Ishikawa (cell line): ENCODE results near the gene UBXN4.

Source experiments
- CEBPB ChIP-seq: IDR thresholded peaks from 2 replicates; pipeline ENCODE4 v1.6.1; 2012
- CREB1 ChIP-seq: IDR thresholded peaks from 2 replicates; pipeline ENCODE4 v1.6.1; 2012; ENCODE audit warnings: low read depth
- EGR1 ChIP-seq: IDR thresholded peaks from 2 replicates; pipeline ENCODE4 v1.6.1; 2012
- EP300 ChIP-seq: IDR thresholded peaks from 2 replicates; pipeline ENCODE4 v1.6.1; 2012; ENCODE audit warnings: borderline replicate concordance
- FOXM1 ChIP-seq: IDR thresholded peaks from 2 replicates; pipeline ENCODE4 v1.6.1; 2012; ENCODE audit warnings: low read depth, borderline replicate concordance
- NFIC ChIP-seq: IDR thresholded peaks from 2 replicates; pipeline ENCODE4 v1.6.1; 2012
- RAD21 ChIP-seq: IDR thresholded peaks from 2 replicates; pipeline ENCODE4 v1.6.1; 2012; ENCODE audit warnings: low read depth
- TAF1 ChIP-seq: IDR thresholded peaks from 2 replicates; pipeline ENCODE4 v1.6.1; 2012; ENCODE audit warnings: low read depth, mild to moderate bottlenecking
- TCF12 ChIP-seq: IDR thresholded peaks from 2 replicates; pipeline ENCODE4 v1.6.1; 2012; ENCODE audit warnings: low read depth
- TEAD4 ChIP-seq: IDR thresholded peaks from 2 replicates; pipeline ENCODE4 v1.6.1; 2012
- YY1 ChIP-seq: IDR thresholded peaks from 2 replicates; pipeline ENCODE4 v1.6.1; 2012; ENCODE audit warnings: low read depth
- ZBTB7A ChIP-seq: IDR thresholded peaks from 2 replicates; pipeline ENCODE4 v1.6.1; 2012; ENCODE audit warnings: low read depth
- TF ChIP-seq, protein P1 (sequence below): IDR thresholded peaks from 2 replicates; pipeline ENCODE4 v1.6.1; 2012
- TF ChIP-seq, protein P2 (sequence below): IDR thresholded peaks from 2 replicates; pipeline ENCODE4 v1.6.1; 2012
- TF ChIP-seq, protein P3 (sequence below): IDR thresholded peaks from 2 replicates; pipeline ENCODE4 v1.6.1; 2012; ENCODE audit warnings: low read depth, mild to moderate bottlenecking

The UBXN4 gene

DNA sequence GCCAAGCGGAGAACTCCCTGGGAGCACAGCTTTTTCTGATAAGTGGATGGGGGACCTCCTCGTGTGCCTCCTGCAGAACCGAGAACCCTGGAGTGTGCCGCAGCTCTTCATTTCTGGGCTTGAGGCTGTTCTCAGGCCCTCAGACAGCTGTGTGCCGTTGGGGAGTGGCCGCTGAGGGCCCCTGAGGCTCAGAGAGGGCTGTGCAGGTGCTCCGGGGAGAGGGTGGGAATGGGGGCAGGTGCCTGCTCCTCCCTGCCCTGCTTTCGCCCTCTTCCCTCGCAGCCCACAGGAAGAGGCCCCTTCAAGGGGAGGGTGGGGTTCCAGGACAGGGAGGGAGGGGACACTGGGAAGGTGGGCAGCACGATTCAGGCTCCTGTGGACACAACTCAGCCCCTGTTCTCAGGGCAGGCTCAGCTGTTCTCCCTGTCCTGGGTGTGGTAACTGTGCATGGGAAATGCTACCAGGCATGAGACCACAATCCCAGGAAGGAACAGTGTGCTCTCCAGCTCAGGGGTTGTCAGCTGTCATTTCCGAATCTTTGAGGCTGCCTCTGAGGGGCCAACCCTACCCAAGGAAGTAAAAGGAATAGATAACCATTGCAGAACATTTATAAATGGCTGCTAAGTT, 84.0 kb downstream of the UBXN4 start:
- TF ChIP-seq EGR1 (no peak), CEBPB (no peak), ZBTB7A (no peak), NFIC (no peak), CREB1 (no peak), RAD21 (no peak), TEAD4 (no peak), YY1 (no peak), TAF1 (no peak), TCF12 (no peak), FOXM1 (no peak), EP300 (no peak)
- TF ChIP-seq, protein P1, sequence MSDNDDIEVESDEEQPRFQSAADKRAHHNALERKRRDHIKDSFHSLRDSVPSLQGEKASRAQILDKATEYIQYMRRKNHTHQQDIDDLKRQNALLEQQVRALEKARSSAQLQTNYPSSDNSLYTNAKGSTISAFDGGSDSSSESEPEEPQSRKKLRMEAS: no peak
- TF ChIP-seq, protein P2, sequence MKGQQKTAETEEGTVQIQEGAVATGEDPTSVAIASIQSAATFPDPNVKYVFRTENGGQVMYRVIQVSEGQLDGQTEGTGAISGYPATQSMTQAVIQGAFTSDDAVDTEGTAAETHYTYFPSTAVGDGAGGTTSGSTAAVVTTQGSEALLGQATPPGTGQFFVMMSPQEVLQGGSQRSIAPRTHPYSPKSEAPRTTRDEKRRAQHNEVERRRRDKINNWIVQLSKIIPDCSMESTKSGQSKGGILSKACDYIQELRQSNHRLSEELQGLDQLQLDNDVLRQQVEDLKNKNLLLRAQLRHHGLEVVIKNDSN: no peak
- TF ChIP-seq, protein P3, sequence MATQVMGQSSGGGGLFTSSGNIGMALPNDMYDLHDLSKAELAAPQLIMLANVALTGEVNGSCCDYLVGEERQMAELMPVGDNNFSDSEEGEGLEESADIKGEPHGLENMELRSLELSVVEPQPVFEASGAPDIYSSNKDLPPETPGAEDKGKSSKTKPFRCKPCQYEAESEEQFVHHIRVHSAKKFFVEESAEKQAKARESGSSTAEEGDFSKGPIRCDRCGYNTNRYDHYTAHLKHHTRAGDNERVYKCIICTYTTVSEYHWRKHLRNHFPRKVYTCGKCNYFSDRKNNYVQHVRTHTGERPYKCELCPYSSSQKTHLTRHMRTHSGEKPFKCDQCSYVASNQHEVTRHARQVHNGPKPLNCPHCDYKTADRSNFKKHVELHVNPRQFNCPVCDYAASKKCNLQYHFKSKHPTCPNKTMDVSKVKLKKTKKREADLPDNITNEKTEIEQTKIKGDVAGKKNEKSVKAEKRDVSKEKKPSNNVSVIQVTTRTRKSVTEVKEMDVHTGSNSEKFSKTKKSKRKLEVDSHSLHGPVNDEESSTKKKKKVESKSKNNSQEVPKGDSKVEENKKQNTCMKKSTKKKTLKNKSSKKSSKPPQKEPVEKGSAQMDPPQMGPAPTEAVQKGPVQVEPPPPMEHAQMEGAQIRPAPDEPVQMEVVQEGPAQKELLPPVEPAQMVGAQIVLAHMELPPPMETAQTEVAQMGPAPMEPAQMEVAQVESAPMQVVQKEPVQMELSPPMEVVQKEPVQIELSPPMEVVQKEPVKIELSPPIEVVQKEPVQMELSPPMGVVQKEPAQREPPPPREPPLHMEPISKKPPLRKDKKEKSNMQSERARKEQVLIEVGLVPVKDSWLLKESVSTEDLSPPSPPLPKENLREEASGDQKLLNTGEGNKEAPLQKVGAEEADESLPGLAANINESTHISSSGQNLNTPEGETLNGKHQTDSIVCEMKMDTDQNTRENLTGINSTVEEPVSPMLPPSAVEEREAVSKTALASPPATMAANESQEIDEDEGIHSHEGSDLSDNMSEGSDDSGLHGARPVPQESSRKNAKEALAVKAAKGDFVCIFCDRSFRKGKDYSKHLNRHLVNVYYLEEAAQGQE: no peak

DNA sequence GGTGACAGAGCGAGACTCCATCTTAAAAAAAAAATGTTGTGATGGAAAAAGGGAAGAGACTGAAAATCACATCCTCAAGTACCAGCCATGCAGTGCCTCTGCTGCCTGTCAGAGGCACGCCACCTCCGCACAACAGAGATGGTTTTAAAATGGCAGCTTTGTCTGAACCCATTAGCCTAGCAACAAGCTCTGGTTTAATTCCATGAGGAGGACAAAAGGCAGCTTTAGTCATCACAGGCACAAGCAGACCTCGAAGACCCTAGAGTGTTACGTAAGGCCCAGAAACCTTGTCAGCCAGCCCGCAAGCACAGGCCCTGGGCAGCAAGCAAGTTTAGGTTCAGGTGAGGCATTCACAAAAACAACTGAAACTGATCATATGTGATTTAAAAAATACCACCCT, 84.9 kb downstream of the UBXN4 start:
- TF ChIP-seq RAD21: no peak
- no peak for TF ChIP-seq NFIC
- no peak for TF ChIP-seq FOXM1
- TF ChIP-seq TAF1: no peak
- TF ChIP-seq TCF12: no peak
- no peak for TF ChIP-seq TEAD4
- TF ChIP-seq, protein P3: no peak
- no peak for TF ChIP-seq ZBTB7A
- TF ChIP-seq CEBPB: no peak
- no peak for TF ChIP-seq YY1
- no peak for TF ChIP-seq EGR1
- TF ChIP-seq, protein P1: no peak
- no peak for TF ChIP-seq CREB1
- no peak for TF ChIP-seq EP300
- TF ChIP-seq, protein P2: no peak

DNA sequence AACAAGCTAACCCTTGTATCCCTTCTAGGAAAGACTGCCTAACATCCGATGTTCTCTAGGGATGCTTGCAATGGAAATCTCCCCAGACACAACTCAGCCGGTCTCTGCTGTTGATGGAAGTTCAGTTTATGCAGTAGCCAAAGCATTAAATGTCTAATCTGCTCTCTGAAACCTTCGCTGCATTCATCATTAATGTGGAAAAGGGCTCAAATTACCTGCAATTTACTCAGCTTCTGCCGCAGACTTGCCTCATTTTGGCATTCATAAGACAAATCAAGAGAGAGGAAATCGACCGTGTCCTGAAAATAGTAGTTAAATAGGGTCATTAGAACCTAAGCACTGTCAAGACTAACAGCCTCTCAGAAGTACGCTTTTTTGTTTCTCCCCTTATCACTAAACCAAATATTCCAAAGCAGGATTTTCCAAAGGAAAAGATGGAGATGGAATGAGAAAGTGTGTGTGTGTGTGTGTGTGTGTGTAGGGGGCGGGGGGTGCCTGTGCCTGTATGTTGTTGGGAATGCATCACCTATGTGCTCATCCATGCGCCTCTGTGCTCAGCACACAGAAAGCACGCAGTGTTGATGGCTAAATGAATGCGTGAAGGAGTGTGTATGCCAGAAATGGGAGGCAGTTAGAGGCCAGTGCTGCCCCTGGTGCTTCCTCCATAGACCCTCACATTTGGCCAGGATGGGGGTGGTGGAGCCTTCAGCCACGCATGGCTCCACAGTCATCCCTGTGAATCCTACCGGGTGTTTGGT, 87.9 kb downstream of the UBXN4 start:
- TF ChIP-seq TEAD4 (no peak), NFIC (no peak), TCF12 (no peak), CEBPB (no peak), YY1 (no peak), EGR1 (no peak), RAD21 (no peak), ZBTB7A (no peak), EP300 (no peak), FOXM1 (no peak), CREB1 (no peak), TAF1 (no peak)
- TF ChIP-seq, protein P1: no peak
- TF ChIP-seq, protein P2: no peak
- TF ChIP-seq, protein P3: no peak
